ENCODE data around the gene TXNDC5. TPM values are rescaled to one million over a fixed set of nuclear protein-coding genes. Genes with fewer than 3 reads are reported as not detected.
A peak's percentile ranks its signal among the peaks of the same experiment; 100 is the strongest.

Gene TXNDC5
- 100 to 1,000 TPM in 4 of 6 donors, 10 to 100 TPM in 2; 52.4 to 177 (median 132) TPM for total RNA-seq

DNA sequence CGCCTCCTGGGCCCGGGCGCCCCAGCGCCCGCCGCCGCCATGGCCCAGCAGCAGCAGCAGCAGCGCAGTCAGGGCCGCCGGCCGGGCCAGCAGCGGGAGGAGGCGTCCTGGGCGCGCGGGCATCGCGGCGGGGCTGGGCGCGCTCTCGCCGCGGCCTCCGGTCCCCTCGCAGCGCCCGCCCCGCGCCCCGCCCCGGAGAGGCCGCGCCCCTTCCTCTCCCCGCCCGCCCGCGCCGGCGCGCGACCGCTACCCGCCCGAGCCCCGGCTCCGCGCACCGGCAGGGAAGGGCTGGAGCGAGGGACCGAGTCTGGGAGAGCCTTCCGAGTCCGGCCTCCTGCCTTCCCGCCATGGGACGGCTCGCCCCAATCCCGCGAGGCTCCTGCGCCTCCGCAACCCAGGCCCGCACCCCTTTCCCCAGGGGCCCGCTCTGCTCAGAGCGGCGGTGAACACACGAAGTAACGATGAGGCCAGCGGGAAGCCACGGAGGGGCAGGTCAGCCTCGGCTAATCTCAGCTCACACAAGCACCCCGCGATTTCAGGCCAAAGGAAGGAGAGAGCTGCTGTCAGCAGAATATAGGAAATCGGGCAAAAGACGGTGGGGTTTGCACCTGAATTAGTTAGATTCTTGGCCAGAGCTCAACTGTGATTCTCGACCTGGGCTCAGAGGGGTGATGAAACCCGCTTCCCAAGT is at the start of gene TXNDC5:
Gene TXNDC5, minus strand, starts transcription at position 135 of the 691 bp plus-strand sequence. Its CDS starts 12 bp downstream, at position 123.
- peak in 1 of 4 donors; percentile 41 for TF ChIP-seq POLR2A (IDR thresholded peaks at IDR 0.05)
- TF ChIP-seq, protein P1, sequence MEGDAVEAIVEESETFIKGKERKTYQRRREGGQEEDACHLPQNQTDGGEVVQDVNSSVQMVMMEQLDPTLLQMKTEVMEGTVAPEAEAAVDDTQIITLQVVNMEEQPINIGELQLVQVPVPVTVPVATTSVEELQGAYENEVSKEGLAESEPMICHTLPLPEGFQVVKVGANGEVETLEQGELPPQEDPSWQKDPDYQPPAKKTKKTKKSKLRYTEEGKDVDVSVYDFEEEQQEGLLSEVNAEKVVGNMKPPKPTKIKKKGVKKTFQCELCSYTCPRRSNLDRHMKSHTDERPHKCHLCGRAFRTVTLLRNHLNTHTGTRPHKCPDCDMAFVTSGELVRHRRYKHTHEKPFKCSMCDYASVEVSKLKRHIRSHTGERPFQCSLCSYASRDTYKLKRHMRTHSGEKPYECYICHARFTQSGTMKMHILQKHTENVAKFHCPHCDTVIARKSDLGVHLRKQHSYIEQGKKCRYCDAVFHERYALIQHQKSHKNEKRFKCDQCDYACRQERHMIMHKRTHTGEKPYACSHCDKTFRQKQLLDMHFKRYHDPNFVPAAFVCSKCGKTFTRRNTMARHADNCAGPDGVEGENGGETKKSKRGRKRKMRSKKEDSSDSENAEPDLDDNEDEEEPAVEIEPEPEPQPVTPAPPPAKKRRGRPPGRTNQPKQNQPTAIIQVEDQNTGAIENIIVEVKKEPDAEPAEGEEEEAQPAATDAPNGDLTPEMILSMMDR (IDR thresholded peaks at IDR 0.05), result peak in 1 of 6 experiments; percentile 10
- no peak for TF ChIP-seq POLR2AphosphoS5 (IDR thresholded peaks at IDR 0.05)
- TF ChIP-seq EP300 (IDR thresholded peaks at IDR 0.05), result no peak
- Histone ChIP-seq H3K4me3 (peak within 1 kb of the TSS; percentile 74 to 100 (median 95)), H3K27me3 (no peaks in the 10 kb centered on the region), H3K4me1 (peaks cover 12 to 36% (median 20%) of the 10 kb centered on the region in 4 donors), H3K36me3 (no peaks in the 10 kb centered on the region), H3K9me3 (no peaks in the 10 kb centered on the region), H3K27ac (peak within 1 kb of the TSS; percentile 72 to 88 (median 84))
- ATAC-seq (ENCODE audit: low FRiP score in 2 of 2) (peak; percentile 80 to 94), DNase-seq (peak; percentile 77 to 98)
- whole genome bisulfite sequencing, 2 donors, result 3 to 14% methylated on average over 12 to 40 of the region's 75 CpGs

DNA sequence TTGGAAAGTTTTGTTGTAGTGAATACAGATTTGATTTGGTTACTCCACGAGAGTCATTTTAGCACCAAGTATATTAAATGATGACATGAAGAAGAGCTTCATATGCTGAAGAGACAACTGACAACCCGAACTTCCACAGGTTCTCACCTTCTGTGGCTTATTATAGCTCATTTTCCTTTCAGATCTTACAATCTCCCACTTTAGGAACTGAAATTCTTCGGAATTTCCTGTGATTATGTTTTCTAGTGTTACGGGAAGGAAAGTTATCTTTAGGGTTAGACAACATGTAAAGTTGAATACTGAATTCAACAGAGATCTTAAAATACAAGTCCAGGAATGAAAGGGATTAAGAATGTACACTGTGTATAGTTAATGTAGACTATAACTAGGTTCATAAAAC is 49.6 kb upstream of the TXNDC5 start:
- H3K4me1 ChIP-seq, result no peaks in the 10 kb centered on the region
- no peaks in the 10 kb centered on the region for H3K36me3 ChIP-seq
- ATAC-seq (ENCODE audit: low FRiP score in 2 of 2), result no peak
- no peaks in the 10 kb centered on the region for H3K9me3 ChIP-seq
- H3K27ac ChIP-seq, result no peak overlapping the region
- TF ChIP-seq EP300 (IDR thresholded peaks at IDR 0.05), result no peak
- no peak for TF ChIP-seq POLR2A (IDR thresholded peaks at IDR 0.05)
- no peak for TF ChIP-seq POLR2AphosphoS5 (IDR thresholded peaks at IDR 0.05)
- TF ChIP-seq, protein P1 (IDR thresholded peaks at IDR 0.05), result no peak
- DNase-seq, result no peak
- 48 to 51% methylated on average over 4 of the region's 4 CpGs for WGBS, 2 donors
- H3K27me3 ChIP-seq, result no peaks in the 10 kb centered on the region
- H3K4me3 ChIP-seq, result no peak overlapping the region

DNA sequence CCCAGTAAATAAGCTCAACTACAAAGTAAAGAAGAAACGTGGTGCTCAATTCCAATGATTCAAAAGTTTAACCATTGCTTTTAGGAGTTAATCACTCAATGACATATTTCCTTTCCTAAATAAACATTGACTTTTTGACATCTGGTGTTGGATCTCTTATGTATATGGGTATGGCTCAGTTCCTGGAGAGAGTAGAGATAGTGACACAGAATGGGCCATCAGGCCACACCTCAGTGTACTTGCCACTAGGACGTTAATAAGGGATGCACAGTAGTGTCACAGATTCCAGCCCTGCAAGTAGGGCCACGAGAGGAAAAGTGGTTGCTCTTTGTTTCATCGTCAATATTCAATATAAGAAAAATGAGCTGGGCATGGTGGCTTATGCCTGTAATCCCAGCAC is 48.9 kb upstream of the TXNDC5 start:
- Histone ChIP-seq H3K9me3 (no peaks in the 10 kb centered on the region), H3K27ac (no peak overlapping the region), H3K4me1 (no peaks in the 10 kb centered on the region), H3K36me3 (no peaks in the 10 kb centered on the region), H3K27me3 (no peaks in the 10 kb centered on the region), H3K4me3 (no peak overlapping the region)
- no peak for ATAC-seq (ENCODE audit: low FRiP score in 2 of 2)
- 60 to 72% methylated on average over 4 of the region's 4 CpGs for WGBS, 2 donors
- TF ChIP-seq, protein P1 (IDR thresholded peaks at IDR 0.05), result no peak
- TF ChIP-seq EP300 (IDR thresholded peaks at IDR 0.05), result no peak
- TF ChIP-seq POLR2A (IDR thresholded peaks at IDR 0.05), result no peak
- no peak for TF ChIP-seq POLR2AphosphoS5 (IDR thresholded peaks at IDR 0.05)
- no peak for DNase-seq

DNA sequence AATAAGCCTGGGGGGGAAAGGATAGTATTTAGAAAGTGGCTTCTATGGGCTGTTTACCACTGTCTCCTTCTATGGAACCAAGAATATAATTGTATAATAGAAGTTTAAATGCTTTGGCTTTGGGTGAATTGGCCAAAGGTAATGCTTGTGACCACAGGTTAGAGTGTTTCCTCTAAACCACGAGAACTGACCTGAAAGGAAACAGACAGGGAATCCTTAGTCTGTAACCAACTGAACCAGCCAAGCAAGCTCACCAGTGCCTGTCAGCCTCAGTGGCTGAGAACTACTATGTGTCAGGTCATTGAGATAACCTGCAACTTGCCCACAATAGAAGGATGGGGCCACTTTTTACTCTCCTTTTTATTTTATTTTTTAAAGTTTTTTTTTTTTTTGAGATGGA is 47.9 kb upstream of the TXNDC5 start:
- TF ChIP-seq EP300 (IDR thresholded peaks at IDR 0.05) (no peak), POLR2A (IDR thresholded peaks at IDR 0.05) (no peak), POLR2AphosphoS5 (IDR thresholded peaks at IDR 0.05) (no peak)
- TF ChIP-seq, protein P1 (IDR thresholded peaks at IDR 0.05), result no peak
- H3K9me3 ChIP-seq, result no peaks in the 10 kb centered on the region
- H3K27ac ChIP-seq, result no peak overlapping the region
- no peak for ATAC-seq (ENCODE audit: low FRiP score in 2 of 2)
- 70 to 82% methylated on average over 1 of the region's 1 CpG for WGBS, 2 donors
- no peaks in the 10 kb centered on the region for H3K36me3 ChIP-seq
- H3K4me1 ChIP-seq, result no peaks in the 10 kb centered on the region
- DNase-seq, result no peak
- H3K4me3 ChIP-seq, result no peak overlapping the region
- no peaks in the 10 kb centered on the region for H3K27me3 ChIP-seq

DNA sequence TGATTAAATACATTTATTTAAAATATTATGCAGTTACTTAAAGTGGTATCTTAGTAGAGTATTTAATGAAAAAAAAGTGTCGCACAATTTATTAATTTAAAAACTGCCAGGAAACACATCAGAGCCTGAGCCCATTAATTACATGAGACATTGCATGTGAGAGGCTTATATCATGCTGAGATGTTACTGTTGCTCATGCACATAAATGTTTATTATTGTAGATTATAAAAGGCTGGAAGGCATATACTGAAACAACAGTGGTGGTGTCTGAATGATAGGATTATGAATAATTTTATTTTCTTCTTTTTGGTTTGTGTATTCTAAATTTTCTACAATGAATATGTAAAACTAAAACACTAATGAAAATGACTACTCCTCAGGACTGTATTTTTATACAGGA is 45.7 kb upstream of the TXNDC5 start:
- H3K36me3 ChIP-seq, result no peaks in the 10 kb centered on the region
- no peak overlapping the region for H3K4me3 ChIP-seq
- H3K9me3 ChIP-seq, result no peaks in the 10 kb centered on the region
- no peaks in the 10 kb centered on the region for H3K27me3 ChIP-seq
- H3K4me1 ChIP-seq, result no peaks in the 10 kb centered on the region
- no peak for ATAC-seq (ENCODE audit: low FRiP score in 2 of 2)
- TF ChIP-seq POLR2A (IDR thresholded peaks at IDR 0.05) (no peak), EP300 (IDR thresholded peaks at IDR 0.05) (no peak), POLR2AphosphoS5 (IDR thresholded peaks at IDR 0.05) (no peak)
- TF ChIP-seq, protein P1 (IDR thresholded peaks at IDR 0.05), result no peak
- 92 to 95% methylated on average over 1 of the region's 1 CpG for WGBS, 2 donors
- no peak for DNase-seq
- H3K27ac ChIP-seq, result no peak overlapping the region

Data from upper lobe of left lung (tissue), 6 donors.